Endothelial cell (in vitro differentiated cells): Measurements from ENCODE around the gene MAGI2. TPM values are rescaled to one million over a fixed set of nuclear protein-coding genes. Genes with fewer than 3 reads are reported as not detected.

Experiments
- DNase-seq: peaks from one replicate; pipeline ENCODE4 v3.0.0; 2021; ENCODE audit warnings: low spot score
- H3K27ac Mint-ChIP-seq: one replicate; pipeline ENCODE4 v1.8.0; 2021; ENCODE audit warnings: mixed read lengths, inconsistent platforms; ENCODE audit not compliant: unreplicated experiment
- H3K27me3 Mint-ChIP-seq: one replicate; pipeline ENCODE4 v1.8.0; 2021; ENCODE audit warnings: mild to moderate bottlenecking, moderate library complexity, mixed read lengths, inconsistent platforms; ENCODE audit not compliant: unreplicated experiment
- H3K36me3 Mint-ChIP-seq: one replicate; pipeline ENCODE4 v1.8.0; 2021; ENCODE audit warnings: mild to moderate bottlenecking, low read depth, mixed read lengths, inconsistent platforms; ENCODE audit not compliant: unreplicated experiment
- H3K4me1 Mint-ChIP-seq: one replicate; pipeline ENCODE4 v1.8.0; 2021; ENCODE audit warnings: mild to moderate bottlenecking, mixed read lengths, inconsistent platforms; ENCODE audit not compliant: unreplicated experiment
- H3K4me3 Mint-ChIP-seq: one replicate; pipeline ENCODE4 v1.8.0; 2021; ENCODE audit warnings: mild to moderate bottlenecking, mixed read lengths, inconsistent platforms; ENCODE audit not compliant: unreplicated experiment
- H3K9me3 Mint-ChIP-seq: one replicate; pipeline ENCODE4 v1.8.0; 2021; ENCODE audit warnings: mixed read lengths, inconsistent platforms; ENCODE audit not compliant: unreplicated experiment
- CTCF ChIP-seq: fragments of 200-600 bp; sonication (generic); IDR thresholded peaks from one replicate; pipeline ENCODE4 v1.5.0; 2021; ENCODE audit warnings: antibody characterized with exemption; ENCODE audit not compliant: unreplicated experiment
- total RNA-seq: library from RNA; stranded (reverse); fragmentation: NEBNext Ultra II Directional; extraction: Animal tissue kit (Norgen Biotek cat#: 25700); gene quantifications from one replicate; pipeline ENCODE4 v1.2.1, GENCODE V29; 2021; ENCODE audit not compliant: unreplicated experiment

Gene MAGI2
- total RNA-seq, 1 donor from 2014 or later, result 6.3 TPM

GRCh38 chr7:78441737-78442136 is 1011.7 kb downstream of the MAGI2 start:
- Mint-ChIP-seq H3K36me3 (no peaks in the 10 kb centered on the region), H3K27ac (no peak overlapping the region), H3K4me3 (no peak overlapping the region), H3K27me3 (no peaks in the 10 kb centered on the region), H3K9me3 (no peaks in the 10 kb centered on the region), H3K4me1 (peaks cover 8% of the 10 kb centered on the region)
- no peak for TF ChIP-seq CTCF
- DNase-seq, result no peak

- TF ChIP-seq CTCF, result no peak
- H3K27ac Mint-ChIP-seq, result no peak overlapping the region
- no peak overlapping the region for H3K4me3 Mint-ChIP-seq
- DNase-seq, result no peak
- H3K9me3 Mint-ChIP-seq, result no peaks in the 10 kb centered on the region
- H3K36me3 Mint-ChIP-seq, result no peaks in the 10 kb centered on the region
- H3K4me1 Mint-ChIP-seq, result peaks cover 8% of the 10 kb centered on the region
- no peaks in the 10 kb centered on the region for H3K27me3 Mint-ChIP-seq
Observed at GRCh38 chr7:78438433-78438832, 1015.0 kb downstream of the MAGI2 start.

DNA sequence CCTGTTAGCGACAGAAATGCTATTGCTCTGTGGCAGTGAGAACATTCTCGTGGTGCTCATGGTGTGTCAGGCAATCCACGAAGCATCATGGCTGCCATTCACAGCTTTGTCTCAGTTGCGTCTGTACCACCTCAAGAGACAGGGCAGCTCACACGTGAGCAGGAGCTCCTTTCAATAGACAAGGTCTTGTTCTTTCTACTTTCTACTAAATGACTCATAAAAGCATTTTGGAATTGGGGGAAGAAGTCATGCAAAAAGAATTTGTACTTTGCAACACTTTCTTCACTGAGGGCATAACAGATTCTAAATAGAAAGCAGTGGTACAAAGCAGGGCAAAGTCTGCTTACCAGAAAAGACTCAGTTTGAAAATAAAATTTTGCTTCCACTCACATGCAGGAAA is 1016.3 kb downstream of the MAGI2 start:
- Mint-ChIP-seq H3K4me3 (no peak overlapping the region), H3K27ac (no peak overlapping the region)
- no peak for DNase-seq

DNA sequence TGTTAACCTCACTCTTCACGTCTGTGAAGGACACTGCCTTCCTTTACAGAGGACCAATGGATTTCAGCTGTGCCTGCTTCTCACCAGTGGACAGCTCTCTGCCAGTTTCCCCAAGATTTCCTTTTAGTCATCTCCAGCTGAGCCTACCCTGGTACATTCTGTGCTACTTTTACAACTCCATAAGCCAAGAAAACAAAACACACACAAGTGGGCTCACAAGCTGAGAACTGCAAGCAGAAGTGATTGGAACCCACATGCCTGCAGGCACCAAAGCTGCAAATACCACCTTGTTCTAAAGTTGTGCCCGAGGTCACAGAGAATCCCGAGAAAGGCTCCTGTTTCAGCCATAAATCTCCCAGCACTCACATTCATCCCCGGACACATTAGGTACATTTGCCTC is 1018.1 kb downstream of the MAGI2 start:
- Mint-ChIP-seq H3K27ac (no peak overlapping the region), H3K27me3 (no peaks in the 10 kb centered on the region), H3K4me3 (no peak overlapping the region), H3K4me1 (no peaks in the 10 kb centered on the region), H3K36me3 (no peaks in the 10 kb centered on the region), H3K9me3 (no peaks in the 10 kb centered on the region)
- DNase-seq, result no peak
- no peak for TF ChIP-seq CTCF

More for the DNA sequence above, 1016.3 kb downstream of the MAGI2 start:
- no peaks in the 10 kb centered on the region for H3K27me3 Mint-ChIP-seq
- no peak for TF ChIP-seq CTCF
- no peaks in the 10 kb centered on the region for H3K9me3 Mint-ChIP-seq
- H3K4me1 Mint-ChIP-seq, result peaks cover 7% of the 10 kb centered on the region
- H3K36me3 Mint-ChIP-seq, result no peaks in the 10 kb centered on the region

GRCh38 chr7:78434281-78434680 is 1019.2 kb downstream of the MAGI2 start:
- no peak for TF ChIP-seq CTCF
- Mint-ChIP-seq H3K4me1 (no peaks in the 10 kb centered on the region), H3K27me3 (no peaks in the 10 kb centered on the region), H3K36me3 (no peaks in the 10 kb centered on the region), H3K9me3 (no peaks in the 10 kb centered on the region), H3K27ac (no peak overlapping the region), H3K4me3 (no peak overlapping the region)
- peak; percentile 7 for DNase-seq
